Chondrocyte (in vitro differentiated cells): ENCODE measurements around the gene ZNF655. TPM values are rescaled to one million over a fixed set of nuclear protein-coding genes. Genes with fewer than 3 reads are reported as not detected.
"Not testable (repeated sequence)": the region's sequence is repeated elsewhere in the genome, so short reads cannot be mapped to it uniquely, and the experiment has no call there.

Experiments
- DNase-seq: peaks from one replicate; pipeline ENCODE4 v3.0.0; 2021; ENCODE audit warnings: mixed read lengths, low spot score
- H3K27ac Mint-ChIP-seq: one replicate; pipeline ENCODE4 v1.8.0; 2021; ENCODE audit warnings: mild to moderate bottlenecking, moderate library complexity, mixed read lengths; ENCODE audit not compliant: unreplicated experiment
- H3K27me3 Mint-ChIP-seq: 2 replicates; pipeline ENCODE4 v1.8.0; 2021; ENCODE audit warnings: low read depth, mixed read lengths
- H3K36me3 Mint-ChIP-seq: 2 replicates; pipeline ENCODE4 v1.8.0; 2021; ENCODE audit warnings: low read depth, mixed read lengths
- H3K4me1 Mint-ChIP-seq: 2 replicates; pipeline ENCODE4 v1.8.0; 2021; ENCODE audit warnings: low read depth, mild to moderate bottlenecking, mixed read lengths
- H3K4me3 Mint-ChIP-seq: one replicate; pipeline ENCODE4 v1.8.0; 2021; ENCODE audit warnings: mild to moderate bottlenecking, moderate library complexity, mixed read lengths; ENCODE audit not compliant: unreplicated experiment
- H3K9me3 Mint-ChIP-seq: 2 replicates; pipeline ENCODE4 v1.8.0; 2021; ENCODE audit warnings: low read depth, mixed read lengths
- total RNA-seq: library from RNA; stranded (reverse); gene quantifications from 3 replicates; pipeline ENCODE4 v1.2.1, GENCODE V29; 2021
- TF ChIP-seq, protein P1 (sequence below): fragments of 200-600 bp; sonication (generic); IDR thresholded peaks from 2 replicates; pipeline ENCODE4 v1.5.0; 2021; ENCODE audit warnings: antibody characterized with exemption, mild to moderate bottlenecking, moderate library complexity

Gene ZNF655
- total RNA-seq, 1 donor from 2014 or later, result 38.8 TPM

DNA sequence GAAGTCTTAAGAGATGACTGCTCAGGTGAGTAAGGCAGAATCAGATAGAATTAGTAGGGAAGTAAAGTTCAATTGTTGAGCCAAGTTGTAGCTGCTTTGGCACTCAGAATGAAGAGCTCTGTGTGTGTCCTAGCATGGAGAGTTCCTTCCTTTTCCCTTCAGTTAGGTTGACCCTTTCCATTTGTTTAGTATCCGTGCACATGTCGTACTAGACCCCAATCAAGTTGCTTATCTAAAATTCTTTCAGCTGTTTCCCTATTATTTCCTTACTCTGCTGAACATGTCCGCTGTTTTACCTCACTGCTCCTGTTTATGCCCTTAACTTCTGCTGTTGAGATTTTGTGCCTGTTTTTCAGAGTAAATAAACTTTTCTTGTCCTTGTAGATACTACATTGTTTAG lies 13.3 kb downstream of the ZNF655 start:
- Mint-ChIP-seq H3K4me1 (no peaks in the 10 kb centered on the region), H3K4me3 (no peak overlapping the region), H3K9me3 (no peaks in the 10 kb centered on the region), H3K27ac (no peak overlapping the region), H3K27me3 (no peaks in the 10 kb centered on the region), H3K36me3 (peaks cover 35% of the 10 kb centered on the region)
- no peak for DNase-seq
- TF ChIP-seq, protein P1, sequence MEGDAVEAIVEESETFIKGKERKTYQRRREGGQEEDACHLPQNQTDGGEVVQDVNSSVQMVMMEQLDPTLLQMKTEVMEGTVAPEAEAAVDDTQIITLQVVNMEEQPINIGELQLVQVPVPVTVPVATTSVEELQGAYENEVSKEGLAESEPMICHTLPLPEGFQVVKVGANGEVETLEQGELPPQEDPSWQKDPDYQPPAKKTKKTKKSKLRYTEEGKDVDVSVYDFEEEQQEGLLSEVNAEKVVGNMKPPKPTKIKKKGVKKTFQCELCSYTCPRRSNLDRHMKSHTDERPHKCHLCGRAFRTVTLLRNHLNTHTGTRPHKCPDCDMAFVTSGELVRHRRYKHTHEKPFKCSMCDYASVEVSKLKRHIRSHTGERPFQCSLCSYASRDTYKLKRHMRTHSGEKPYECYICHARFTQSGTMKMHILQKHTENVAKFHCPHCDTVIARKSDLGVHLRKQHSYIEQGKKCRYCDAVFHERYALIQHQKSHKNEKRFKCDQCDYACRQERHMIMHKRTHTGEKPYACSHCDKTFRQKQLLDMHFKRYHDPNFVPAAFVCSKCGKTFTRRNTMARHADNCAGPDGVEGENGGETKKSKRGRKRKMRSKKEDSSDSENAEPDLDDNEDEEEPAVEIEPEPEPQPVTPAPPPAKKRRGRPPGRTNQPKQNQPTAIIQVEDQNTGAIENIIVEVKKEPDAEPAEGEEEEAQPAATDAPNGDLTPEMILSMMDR, result no peak

DNA sequence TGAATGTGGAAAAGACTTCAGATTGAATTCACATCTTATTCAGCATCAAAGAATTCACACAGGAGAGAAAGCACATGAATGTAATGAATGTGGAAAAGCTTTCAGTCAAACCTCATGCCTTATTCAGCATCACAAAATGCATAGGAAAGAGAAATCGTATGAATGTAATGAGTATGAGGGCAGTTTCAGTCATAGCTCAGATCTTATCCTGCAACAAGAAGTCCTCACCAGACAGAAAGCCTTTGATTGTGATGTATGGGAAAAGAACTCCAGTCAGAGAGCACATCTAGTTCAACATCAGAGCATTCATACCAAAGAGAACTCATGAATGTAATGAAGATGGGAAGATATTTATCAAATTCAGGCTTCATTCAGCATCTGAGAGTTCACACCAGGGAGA lies 14.8 kb downstream of the ZNF655 start:
- TF ChIP-seq, protein P1, result no peak
- no peak overlapping the region for H3K27ac Mint-ChIP-seq
- H3K4me3 Mint-ChIP-seq, result no peak overlapping the region
- no peaks in the 10 kb centered on the region for H3K27me3 Mint-ChIP-seq
- no peaks in the 10 kb centered on the region for H3K4me1 Mint-ChIP-seq
- H3K36me3 Mint-ChIP-seq, result peaks cover 30% of the 10 kb centered on the region
- no peak for DNase-seq
- no peaks in the 10 kb centered on the region for H3K9me3 Mint-ChIP-seq

DNA sequence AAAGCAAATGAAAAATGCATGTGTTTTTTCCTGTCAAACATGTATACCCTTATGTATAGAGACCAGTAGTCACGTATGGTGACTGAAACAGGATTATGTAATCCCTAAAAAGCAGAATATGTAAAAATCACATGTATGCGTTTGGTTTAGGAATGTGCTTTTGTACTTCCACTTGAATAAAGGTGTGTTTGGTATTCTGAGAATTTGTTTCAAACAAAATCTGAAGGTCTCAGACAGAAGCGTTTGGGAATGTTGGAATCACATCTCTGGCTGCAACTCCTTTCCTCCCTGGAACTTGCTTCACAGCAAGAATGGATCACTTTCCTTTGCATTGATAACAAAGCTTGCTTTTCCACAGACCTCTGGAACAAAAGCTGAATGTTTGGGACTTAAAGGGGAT lies 17.8 kb downstream of the ZNF655 start:
- no peak overlapping the region for H3K4me3 Mint-ChIP-seq
- no peak for DNase-seq
- TF ChIP-seq, protein P1, result no peak
- peaks cover 27% of the 10 kb centered on the region for H3K36me3 Mint-ChIP-seq
- H3K4me1 Mint-ChIP-seq, result peaks cover 12% of the 10 kb centered on the region
- no peak overlapping the region for H3K27ac Mint-ChIP-seq
- no peaks in the 10 kb centered on the region for H3K9me3 Mint-ChIP-seq
- H3K27me3 Mint-ChIP-seq, result no peaks in the 10 kb centered on the region

DNA sequence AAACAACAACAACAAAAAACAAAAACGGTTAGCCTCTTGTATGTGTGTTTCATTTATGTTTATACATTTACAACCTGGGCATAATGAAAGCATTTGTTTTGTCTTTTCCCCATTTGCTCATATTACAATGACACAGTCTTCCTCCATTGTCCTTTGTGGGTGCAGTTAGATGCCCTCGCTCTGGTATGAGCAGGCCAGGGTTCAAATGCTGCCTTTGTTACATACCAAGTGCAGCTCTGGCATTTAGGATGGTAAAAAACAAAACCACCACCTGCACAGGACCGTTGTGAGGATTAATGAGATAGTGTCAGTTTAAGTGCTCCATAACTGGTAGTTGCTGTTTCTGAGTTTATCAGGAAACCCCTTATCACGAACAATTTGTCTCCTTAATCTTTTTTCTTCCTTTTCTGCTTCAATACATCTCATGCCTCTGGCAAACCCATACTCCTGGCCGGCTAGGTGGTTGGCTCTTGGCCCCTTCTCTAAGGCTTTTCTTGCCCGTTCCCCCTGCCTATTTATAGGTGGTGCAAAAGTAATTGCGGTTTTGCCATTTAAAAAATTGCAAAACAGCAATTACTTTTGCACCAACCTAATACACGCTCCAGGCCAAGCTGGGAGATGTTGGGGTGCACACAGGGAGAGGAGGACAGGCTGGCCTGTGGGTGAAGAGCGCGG lies 21.0 kb downstream of the ZNF655 start:
- peak overlapping the region; percentile 81 for H3K4me3 Mint-ChIP-seq
- H3K9me3 Mint-ChIP-seq, result no peaks in the 10 kb centered on the region
- peaks cover 13% of the 10 kb centered on the region for H3K4me1 Mint-ChIP-seq
- TF ChIP-seq, protein P1, result no peak
- H3K36me3 Mint-ChIP-seq, result no peaks in the 10 kb centered on the region
- H3K27me3 Mint-ChIP-seq, result no peaks in the 10 kb centered on the region
- no peak overlapping the region for H3K27ac Mint-ChIP-seq
- no peak for DNase-seq

DNA sequence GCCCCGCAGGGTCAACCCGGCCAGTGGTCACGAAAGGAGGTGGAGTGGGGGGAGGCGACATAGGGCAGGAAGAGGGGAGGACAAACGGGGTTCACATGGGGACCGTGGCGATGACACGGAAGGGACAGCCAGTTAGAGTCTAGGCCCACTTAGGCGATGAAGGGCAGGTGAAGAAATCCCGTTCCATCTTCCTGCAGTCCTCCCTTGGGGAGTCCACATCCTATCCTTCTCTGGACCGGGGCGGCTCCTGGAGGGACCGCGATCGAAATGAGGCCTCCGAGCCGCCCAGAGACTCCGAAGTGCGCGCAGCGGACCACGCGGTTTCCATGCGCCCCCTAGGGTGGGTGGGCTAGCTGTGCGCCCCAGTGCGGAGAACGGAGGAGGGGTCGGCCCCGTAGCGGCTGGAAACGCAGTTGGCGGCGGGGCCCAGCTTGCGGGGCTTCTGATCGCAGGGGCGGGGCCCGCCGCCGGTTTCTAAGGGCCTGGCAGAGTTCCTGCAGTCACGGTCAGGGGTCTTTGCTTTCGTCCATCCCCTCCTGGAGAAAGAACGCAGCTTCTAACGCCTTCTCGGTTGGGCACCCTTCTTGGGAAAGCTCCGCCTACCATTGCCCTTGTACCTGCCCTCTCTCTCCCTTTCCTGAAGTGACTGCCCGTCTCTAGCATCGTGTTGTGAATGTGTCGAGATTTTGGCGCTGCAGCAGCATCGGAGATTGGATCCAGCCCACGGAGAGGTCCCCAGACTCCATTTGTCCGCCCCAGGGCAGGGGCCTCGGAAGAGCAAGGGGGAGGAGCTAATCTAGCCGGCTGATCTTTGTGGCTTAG lies 21.7 kb downstream of the ZNF655 start:
- Mint-ChIP-seq H3K9me3 (no peaks in the 10 kb centered on the region), H3K27me3 (no peaks in the 10 kb centered on the region), H3K27ac (peak overlapping the region; percentile 54), H3K36me3 (no peaks in the 10 kb centered on the region), H3K4me1 (peaks cover 13% of the 10 kb centered on the region), H3K4me3 (peak overlapping the region; percentile 81)
- DNase-seq, result peak; percentile 80
- TF ChIP-seq, protein P1, result peak; percentile 78

DNA sequence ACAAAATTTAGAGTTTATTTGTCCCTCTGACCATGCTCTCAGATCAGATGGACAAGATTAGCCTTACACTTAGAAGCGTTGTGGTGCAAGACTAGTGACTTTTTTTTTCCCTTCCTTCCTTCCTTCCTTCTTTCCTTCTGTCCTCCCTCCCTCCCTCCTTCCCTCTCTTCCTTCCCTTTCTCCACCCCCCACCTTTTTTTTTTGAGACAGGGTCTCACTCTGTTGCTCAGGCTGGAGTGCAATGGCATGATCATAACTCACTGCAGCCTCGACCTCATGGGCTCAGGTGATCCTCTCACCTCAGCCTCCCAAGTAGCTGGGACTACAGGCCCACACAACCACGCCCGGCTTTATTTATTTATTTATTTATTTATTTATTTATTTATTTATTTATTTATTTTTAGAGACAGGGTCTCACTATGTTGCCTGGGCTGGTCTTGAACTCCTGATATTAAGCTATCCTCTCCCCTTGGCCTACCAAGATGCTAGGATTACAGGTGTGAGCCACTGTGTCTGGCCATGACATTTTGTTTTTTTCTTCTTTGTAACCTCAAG lies 22.4 kb downstream of the ZNF655 start:
- not testable (repeated sequence) for H3K9me3 Mint-ChIP-seq, H3K36me3 Mint-ChIP-seq, H3K27ac Mint-ChIP-seq, H3K27me3 Mint-ChIP-seq, DNase-seq
- Mint-ChIP-seq H3K4me3 (peak overlapping the region; percentile 81), H3K4me1 (peaks cover 13% of the 10 kb centered on the region)
